HL-60 (cell line): ENCODE measurements around the gene MPZL3.

Source experiments
- CTCF ChIP-seq: IDR thresholded peaks from one replicate; pipeline ENCODE4 v1.5.1; 2011; ENCODE audit warnings: low read length, control low read depth, inconsistent platforms; ENCODE audit not compliant: insufficient read depth
- POLR2AphosphoS5 ChIP-seq: IDR thresholded peaks from 2 replicates; pipeline ENCODE4 v1.6.1; 2012; ENCODE audit warnings: low read depth
- REST ChIP-seq: IDR thresholded peaks from 2 replicates; pipeline ENCODE4 v1.6.1; 2012; ENCODE audit warnings: low read depth; ENCODE audit not compliant: insufficient replicate concordance

GRCh38 chr11:118291477-118292135, 39.4 kb upstream of the MPZL3 start:
- no peak for TF ChIP-seq POLR2AphosphoS5
- no peak for TF ChIP-seq CTCF
- no peak for TF ChIP-seq REST
